GM18951 (cell line): ENCODE data around the gene MIDN.

Source experiments
- POLR2A ChIP-seq: IDR thresholded peaks from 4 replicates; pipeline ENCODE4 v1.6.1; 2011; ENCODE audit warnings: mild to moderate bottlenecking; ENCODE audit not compliant: insufficient read length, insufficient read depth; ENCODE audit errors: extremely low read depth
- in situ Hi-C: fragments of 300-500 bp; cut with MboI; formaldehyde crosslinking; loops from one replicate; pipeline ENCODE4 v1.12.0; 2022; ENCODE audit warnings: low sequenced_read_pairs, mixed read lengths, inconsistent platforms; ENCODE audit not compliant: unreplicated experiment

MIDN gene

GRCh38 chr19:1288226-1288612 is 39.8 kb downstream of the MIDN start:
- no peak for TF ChIP-seq POLR2A
- in situ Hi-C loops, result no loop called here

DNA sequence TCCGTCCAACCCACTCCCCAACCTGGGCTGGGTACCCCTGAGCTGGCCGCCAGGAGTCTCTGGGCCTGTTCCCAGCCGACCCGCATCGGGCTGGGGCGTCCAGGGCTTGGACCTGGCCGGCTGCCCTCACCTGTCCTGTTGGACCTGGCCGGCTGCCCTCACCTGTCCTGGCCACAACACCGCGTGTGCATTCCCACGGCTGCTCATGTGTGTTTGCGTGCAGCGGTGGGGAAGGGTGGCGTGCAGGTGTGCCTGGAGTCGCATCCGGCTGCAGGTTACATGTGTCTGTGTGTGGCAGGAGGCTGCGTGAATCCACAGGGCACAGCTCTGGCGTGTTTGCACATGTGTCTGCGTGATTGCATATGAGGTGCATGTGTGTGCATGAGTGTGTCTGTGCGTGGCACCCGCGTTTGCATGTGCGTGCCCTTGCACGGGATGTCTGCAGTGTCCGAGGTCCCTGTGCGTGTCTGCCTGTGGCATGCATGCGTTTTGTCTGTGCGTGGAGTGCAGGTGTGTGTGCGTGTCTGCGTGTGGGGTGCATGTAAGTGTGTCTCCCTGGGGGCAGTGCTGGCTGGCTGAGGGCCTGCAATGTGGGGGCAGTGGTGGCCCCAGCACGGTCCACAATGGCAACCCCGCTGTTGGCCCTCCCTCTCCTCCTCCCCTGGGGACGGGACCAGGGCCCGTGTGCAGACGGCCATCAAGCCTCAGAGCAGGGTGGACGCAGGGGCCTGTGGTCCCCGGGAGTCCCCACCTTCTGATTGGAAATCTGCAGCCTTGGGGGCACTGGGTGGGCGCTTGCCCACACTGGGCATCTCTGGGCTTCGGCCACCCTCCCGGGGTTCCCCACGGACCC is 40.7 kb downstream of the MIDN start:
- no peak for TF ChIP-seq POLR2A
- in situ Hi-C loops, result no loop called here

DNA sequence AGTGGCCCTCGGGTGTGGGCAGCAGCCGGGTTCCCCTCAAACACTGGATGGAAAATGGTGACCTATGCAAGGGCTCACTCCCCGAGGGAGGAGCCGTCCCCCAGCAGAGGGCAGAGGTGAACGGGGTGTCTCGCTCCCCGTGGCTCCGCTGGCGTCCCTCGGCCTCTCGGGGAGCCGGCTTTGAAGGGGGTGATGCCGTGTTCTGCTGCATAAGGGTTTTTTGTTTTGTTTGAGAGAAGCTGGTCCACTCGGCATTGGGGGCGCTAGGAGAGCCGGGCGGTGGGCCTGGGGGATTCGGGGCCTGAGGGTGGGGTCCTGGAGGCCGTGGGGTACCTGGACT is 41.3 kb downstream of the MIDN start:
- TF ChIP-seq POLR2A, result no peak
- in situ Hi-C loops, result no loop called here

GRCh38 chr19:1290196-1290702 is 41.9 kb downstream of the MIDN start:
- TF ChIP-seq POLR2A, result no peak

DNA sequence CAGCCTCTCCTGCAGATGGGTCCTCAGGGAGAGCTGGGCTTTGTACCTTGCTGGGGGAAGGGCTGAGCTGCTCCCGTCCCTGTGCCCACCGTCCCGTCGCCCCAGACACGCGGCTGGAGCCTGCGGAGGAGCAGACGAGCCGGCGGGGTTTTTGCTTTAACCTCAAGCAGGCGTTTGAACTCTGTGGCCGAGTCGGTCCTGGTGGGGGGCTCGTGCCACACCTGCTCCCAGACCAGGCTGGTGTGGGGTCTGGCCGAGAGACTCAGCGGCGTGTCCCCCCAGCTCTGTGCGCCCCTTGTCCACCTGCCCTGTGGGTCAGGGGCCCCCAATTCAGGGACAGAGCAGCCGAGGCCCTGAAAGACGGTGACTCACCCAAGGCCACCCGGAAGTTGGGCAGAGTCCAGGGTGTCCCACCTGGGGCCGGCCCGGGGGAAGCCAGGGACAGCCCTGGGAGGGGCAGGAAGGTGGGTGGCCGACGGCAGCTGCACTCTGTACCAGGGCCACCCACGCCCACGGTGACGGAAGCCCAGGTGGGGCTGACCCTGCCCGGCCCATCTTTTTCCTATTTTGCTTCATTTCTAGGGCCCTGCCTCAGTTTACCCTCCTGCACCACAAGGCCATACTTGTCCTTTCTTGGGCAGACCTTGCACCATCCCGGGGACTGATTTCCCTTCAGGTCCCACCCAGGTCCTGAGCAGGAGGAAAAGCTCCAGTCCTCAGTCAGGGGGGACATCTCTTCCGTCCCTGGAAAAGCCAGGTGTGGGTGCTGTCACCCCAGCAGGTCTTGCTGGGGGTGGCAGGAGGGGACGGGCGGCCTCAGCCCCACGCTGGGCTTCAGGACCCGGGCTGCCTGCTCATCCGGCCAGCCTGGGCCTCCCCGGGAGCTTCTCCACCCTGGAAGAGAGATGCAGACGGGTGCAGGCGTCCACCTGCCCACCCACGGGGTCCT is 42.6 kb downstream of the MIDN start:
- TF ChIP-seq POLR2A, result no peak
- in situ Hi-C loops, result no loop called here

More at GRCh38 chr19:1290196-1290702, 41.9 kb downstream of the MIDN start:
- in situ Hi-C loops, result no loop called here

DNA sequence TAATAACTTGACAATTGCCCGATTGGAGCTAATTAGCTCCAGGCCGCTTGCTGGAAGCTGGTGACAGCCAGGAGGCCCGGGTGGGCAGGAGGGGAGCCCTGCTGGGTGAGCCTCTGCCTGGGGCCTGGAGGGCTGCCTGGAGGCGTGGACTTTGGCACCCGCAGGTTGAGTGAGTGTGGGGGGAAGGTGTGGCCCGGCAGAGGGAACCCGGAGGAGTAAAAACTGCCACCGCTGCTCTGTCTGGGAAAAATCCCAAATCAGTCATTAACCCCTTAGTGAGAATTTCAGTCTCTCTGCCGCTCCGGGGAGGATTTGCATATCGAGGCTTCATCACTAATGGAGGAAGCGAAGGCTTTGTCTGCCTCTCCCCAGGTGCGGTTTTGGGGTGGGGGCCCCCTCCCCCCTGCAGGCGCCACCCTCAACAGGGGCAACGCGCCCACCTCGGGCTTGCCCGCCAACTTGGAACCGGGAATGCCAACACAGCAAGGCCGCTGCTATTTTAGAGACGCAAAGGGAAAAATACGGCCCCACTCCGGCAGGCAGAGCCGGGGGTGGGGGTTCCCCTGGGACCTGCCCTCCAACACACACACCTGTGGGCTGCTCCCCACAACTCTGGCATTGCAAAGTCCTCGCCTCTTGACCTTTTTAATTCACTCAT is 43.5 kb downstream of the MIDN start:
- in situ Hi-C loops, result no loop called here
- TF ChIP-seq POLR2A, result no peak

DNA sequence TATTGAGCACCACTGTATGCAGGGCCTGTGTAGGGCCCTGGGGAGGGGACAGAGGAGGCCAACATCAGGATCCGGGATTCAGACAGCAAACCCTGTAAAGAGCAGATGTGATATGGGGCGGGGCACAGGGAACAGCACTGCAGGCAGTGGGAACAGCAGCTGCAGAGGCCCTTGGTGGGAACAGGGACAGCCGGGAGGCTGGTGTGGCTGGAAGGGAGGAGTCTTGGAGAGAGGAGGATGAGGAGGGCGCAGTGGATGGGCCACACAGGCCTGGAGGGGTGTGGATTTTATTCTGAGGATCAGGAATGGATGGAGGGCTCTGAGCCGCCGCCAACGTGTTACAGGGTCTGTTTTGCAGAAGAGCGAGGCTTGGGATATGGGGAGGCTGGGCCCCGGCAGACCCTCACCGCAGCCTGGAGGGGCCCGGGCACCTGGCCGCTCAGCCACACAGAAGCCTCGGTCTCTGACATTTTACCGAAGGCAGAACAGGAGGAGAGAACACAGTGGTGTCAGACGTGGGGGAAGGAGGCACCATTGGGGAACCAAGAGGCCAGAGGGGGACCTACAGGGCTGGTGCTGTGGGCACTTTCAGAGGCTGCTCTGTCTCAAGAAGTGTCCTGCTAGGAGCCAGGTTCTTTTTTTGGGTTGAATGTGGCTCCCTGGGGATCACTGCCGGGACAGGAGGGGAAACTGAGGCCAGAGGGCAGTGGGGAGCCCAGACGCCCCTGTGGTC is 44.2 kb downstream of the MIDN start:
- in situ Hi-C loops, result no loop called here

DNA sequence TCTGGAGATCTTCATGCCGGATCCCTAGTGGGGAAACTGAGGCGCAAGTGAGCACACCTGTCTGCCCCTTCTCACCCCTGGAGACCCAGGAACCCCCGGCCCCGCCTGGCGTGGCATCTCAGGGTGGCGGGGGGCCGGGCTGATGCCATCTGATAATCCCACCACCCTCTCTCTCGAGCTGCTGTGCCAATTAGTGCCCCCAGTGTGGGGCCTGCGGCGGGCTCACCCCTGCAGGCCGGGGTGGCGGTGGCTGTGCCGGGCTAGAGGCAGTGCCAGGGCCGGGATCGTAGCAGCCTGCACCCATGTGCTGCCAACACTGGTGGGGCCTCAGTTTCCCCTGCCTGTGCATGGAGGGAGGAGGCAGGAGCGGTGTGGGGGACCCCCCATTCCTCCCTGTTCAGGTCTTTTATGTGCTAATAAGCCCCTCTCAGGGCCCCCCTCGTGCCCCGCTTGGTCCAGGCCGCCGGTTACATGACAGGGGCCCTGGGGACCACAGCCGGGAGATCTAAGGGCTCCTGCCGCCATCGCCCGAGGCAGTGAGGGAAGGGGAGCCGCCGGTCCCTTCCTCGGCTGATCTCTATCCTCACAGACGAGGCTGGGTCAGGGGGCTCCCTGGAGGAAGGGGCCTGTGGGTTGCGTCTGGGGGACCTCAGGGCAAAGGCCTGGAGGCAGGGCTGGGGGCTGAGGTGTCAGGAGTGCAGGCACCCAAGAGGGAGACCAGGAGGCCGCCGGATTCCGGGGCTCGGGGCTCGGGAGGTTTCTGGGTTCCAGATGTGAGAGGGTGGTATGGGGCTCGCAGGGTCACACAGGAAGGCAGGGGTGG is 45.6 kb downstream of the MIDN start:
- in situ Hi-C loops, result no loop called here

More for the DNA sequence above, 44.2 kb downstream of the MIDN start:
- no peak for TF ChIP-seq POLR2A

DNA sequence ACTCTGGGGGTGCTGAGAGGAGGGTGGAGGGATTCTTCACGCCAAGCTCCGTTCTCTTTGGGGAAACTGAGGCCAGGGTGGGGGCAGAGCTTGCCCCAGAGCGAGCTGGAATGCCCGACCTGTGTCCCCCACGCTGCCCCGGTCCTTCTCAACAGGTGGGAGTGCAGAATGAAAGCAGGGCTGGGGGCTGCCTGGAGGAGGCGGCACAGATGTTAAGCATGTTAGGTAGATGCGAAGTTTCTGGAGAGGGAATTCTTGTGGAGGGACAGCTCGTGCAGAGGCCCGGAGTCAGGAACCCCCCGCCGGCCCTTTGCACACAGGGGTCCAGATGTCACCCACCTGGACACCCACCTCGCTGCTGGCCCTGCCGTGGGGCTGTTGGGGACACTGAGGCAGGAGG is 46.3 kb downstream of the MIDN start:
- in situ Hi-C loops, result no loop called here
- TF ChIP-seq POLR2A, result no peak

More for the DNA sequence above, 45.6 kb downstream of the MIDN start:
- no peak for TF ChIP-seq POLR2A

- in situ Hi-C loops, result no loop called here
These were observed 47.0 kb downstream of the MIDN start for GRCh38 chr19:1295169-1296012.

DNA sequence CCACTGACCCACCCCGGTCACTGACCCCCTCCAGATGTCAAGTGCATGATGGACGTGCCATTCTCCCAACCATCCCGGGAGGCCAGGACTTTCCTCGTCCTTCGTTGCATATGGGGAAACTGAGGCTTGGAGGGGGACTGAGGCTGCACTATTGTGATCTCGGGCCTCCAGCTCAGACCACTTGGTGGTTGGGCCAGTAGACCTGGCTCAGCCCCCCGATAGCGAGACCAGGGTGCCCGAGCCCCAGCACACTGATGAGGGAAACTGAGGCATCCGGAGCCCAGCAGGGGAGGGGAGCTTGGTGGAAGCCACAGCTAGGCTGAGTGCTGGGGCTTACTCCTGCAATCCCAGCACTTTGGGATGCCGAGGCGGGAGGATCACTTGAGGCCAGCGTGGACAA is 47.7 kb downstream of the MIDN start:
- in situ Hi-C loops, result no loop called here
- no peak for TF ChIP-seq POLR2A

More at GRCh38 chr19:1295169-1296012, 47.0 kb downstream of the MIDN start:
- TF ChIP-seq POLR2A, result no peak
